SW480 (cell line): ENCODE data around the gene ADD2.

Experiments used
- DNase-seq: peaks from one replicate; pipeline ENCODE4 v3.0.0-alpha.2; 2016; ENCODE audit warnings: low spot score

ADD2 gene

DNA sequence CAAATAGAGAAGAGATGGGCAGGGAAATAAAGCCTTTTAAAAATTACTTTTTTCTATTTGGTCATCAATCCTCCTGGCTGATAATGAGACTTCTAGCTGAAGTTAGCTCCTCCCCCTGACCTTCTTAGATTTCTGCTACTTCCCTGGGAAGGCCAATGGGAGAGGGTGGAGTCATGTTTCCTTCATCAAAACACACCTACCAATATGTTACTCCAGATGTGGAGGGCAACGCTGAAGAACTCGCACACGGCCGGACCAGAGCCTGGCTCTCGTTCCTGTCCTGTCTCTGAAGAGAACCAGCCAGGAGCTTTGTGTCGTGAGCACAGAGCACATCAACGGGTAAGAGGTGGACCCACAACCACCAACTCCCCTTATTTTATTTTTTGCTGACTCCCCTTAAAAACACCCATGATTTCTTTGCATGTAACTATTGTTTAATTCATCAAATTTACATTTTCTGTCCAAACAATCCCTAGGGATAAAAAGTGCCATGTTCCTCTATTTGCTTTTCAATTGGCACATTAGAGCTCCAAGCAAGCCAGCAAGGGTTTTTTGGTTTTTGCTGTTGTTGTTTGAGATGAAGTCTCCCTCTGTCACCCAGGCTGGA, 94.9 kb downstream of the ADD2 start:
- DNase-seq: no peak

GRCh38 chr2:70671092-70671675, 96.8 kb downstream of the ADD2 start:
- no peak for DNase-seq

GRCh38 chr2:70670626-70671025, 97.4 kb downstream of the ADD2 start:
- DNase-seq: no peak

DNA sequence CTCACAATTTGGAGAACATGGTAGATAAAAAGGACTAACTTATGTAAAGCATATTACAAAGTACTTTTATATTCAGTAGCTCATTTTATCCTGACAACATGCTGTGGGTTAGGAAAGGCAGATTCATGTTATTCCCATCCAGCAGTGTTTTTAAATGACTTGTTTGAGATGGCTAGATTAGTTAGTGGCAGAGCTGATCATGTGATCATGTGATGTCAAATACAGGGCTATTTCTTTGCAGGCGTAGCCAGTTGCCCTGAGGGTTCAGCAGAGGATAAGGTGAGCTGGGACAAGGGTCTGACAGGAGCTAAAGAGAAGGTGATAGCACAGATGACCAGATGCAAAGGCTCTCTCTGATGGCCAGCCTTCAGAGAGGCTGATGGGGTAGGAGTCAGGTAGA, 97.8 kb downstream of the ADD2 start:
- no peak for DNase-seq

GRCh38 chr2:70668911-70669310, 99.1 kb downstream of the ADD2 start:
- DNase-seq: no peak

GRCh38 chr2:70668432-70668831, 99.6 kb downstream of the ADD2 start:
- no peak for DNase-seq

- DNase-seq: no peak
Measured at GRCh38 chr2:70664525-70664924, 103.5 kb downstream of the ADD2 start.

- DNase-seq: no peak
Measured at GRCh38 chr2:70663411-70663810, 104.6 kb downstream of the ADD2 start.

DNA sequence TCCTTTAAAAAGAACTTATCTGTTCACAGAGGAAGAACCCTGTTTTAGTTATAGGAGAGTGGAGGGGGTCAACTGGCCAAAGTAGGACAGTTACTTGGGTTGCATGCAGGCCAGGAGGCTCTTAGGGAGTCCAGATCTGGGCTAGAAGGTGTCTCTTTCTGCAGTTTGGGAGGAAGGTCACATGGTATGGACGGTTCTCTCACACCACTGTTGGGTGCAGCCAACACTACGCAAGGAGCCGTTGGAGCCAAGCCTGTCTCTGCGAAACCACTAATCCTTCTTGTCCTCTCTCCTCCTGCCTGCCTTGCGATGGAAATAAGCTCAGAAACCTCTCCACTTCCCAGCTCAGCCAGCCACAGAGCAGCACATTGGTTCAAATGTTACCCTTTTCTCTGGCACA, 108.4 kb downstream of the ADD2 start:
- DNase-seq: no peak

GRCh38 chr2:70658476-70658875, 109.5 kb downstream of the ADD2 start:
- no peak for DNase-seq

GRCh38 chr2:70657246-70657645, 110.8 kb downstream of the ADD2 start:
- DNase-seq: no peak

- DNase-seq: no peak
Measured at GRCh38 chr2:70656421-70657010, 111.5 kb downstream of the ADD2 start.

GRCh38 chr2:70655786-70656185, 112.2 kb downstream of the ADD2 start:
- DNase-seq: no peak

- peak; percentile 76 for DNase-seq
Measured at GRCh38 chr2:70655211-70655610, 112.8 kb downstream of the ADD2 start.

- no peak for DNase-seq
Measured at GRCh38 chr2:70651727-70652126, 116.3 kb downstream of the ADD2 start.

DNA sequence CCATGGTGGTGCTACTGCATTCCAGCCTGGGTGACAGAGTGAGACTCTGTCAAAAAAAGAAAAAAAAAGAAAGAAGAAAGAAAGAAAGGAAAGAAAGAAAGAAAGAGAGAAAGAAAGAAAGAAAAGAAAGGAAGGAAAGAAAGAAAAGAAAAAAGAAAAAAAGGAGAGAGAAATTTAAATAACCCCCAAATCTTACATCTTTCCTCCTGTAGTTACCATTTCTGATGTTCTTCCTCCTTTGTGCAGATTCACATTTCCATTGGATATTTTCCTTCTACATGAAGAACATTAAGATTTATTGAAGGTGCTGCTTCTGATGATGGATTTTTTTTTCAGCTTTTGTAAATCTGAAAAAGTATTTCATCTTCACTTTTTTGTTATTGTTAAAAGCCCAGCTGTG, 117.0 kb downstream of the ADD2 start:
- DNase-seq: no peak

GRCh38 chr2:70648961-70649360, 119.0 kb downstream of the ADD2 start:
- DNase-seq: no peak

GRCh38 chr2:70647873-70648481, 120.0 kb downstream of the ADD2 start:
- peak; percentile 70 for DNase-seq

DNA sequence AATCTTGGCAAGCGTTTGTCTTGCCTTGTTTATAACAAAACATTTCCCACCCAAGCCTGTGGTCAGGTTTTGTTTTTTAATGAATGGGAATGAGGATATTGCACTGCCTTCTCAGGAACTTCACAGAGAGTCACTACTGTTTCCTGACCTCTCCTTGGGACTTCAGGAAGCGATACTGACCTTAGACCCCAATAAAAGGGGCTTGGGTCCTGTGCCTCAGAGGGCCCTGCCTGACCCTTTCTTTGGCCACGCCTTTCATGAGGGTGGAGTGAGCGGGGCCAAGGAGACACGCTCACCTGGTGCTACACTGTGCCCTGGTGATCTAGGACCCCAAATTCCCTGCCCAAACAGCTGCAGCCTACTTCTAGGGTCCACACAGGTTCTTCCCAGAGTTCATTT, 121.6 kb downstream of the ADD2 start:
- no peak for DNase-seq

GRCh38 chr2:70645733-70646419, 122.1 kb downstream of the ADD2 start:
- peak; percentile 59 for DNase-seq

GRCh38 chr2:70643715-70644114, 124.3 kb downstream of the ADD2 start:
- DNase-seq: peak; percentile 41

- peak; percentile 10 for DNase-seq
Measured at GRCh38 chr2:70641263-70641784, 126.7 kb downstream of the ADD2 start.
